Neural cell (in vitro differentiated cells): ENCODE data around the gene CAPN14. TPM values are rescaled to one million over a fixed set of nuclear protein-coding genes. Genes with fewer than 3 reads are reported as not detected.

Source experiments
- H2AFZ ChIP-seq: fragments of 200-600, 300-800 bp; sonication (generic), shearing (Covaris generic); 2 replicates; pipeline ENCODE4 v1.6.0; 2014; ENCODE audit warnings: low read depth, mild to moderate bottlenecking, antibody characterized with exemption, low read length, moderate library complexity
- H3F3A ChIP-seq: fragments of 200-600 bp; shearing (Covaris generic); 2 replicates; pipeline ENCODE4 v1.6.1; 2016; ENCODE audit warnings: mild to moderate bottlenecking, moderate library complexity, mixed read lengths, antibody characterized with exemption, low read length; ENCODE audit not compliant: insufficient read depth, poor library complexity, severe bottlenecking
- H3K27ac ChIP-seq: fragments of 200-600, 300-800 bp; sonication (generic), shearing (Covaris generic); 2 replicates; pipeline ENCODE4 v1.5.1; 2014; ENCODE audit warnings: mild to moderate bottlenecking, low read length, moderate library complexity
- H3K27me3 ChIP-seq: fragments of 300-800, 200-600 bp; sonication (generic), shearing (Covaris generic); 2 replicates; pipeline ENCODE4 v1.6.0; 2014; ENCODE audit warnings: mild to moderate bottlenecking, low read depth, low read length, moderate library complexity; ENCODE audit not compliant: insufficient read depth
- H3K36me3 ChIP-seq: fragments of 300-800, 200-600 bp; sonication (generic), shearing (Covaris generic); 2 replicates; pipeline ENCODE4 v1.5.1; 2014; ENCODE audit warnings: mild to moderate bottlenecking, antibody characterized with exemption, low read length, moderate library complexity; ENCODE audit not compliant: insufficient read depth
- H3K4me2 ChIP-seq: fragments of 300-800, 200-600 bp; sonication (generic), shearing (Covaris generic); 2 replicates; pipeline ENCODE4 v1.6.0; 2014; ENCODE audit warnings: mild to moderate bottlenecking, low read length
- H3K4me3 ChIP-seq: fragments of 300-800, 200-600 bp; sonication (generic), shearing (Covaris generic); 2 replicates; pipeline ENCODE4 v1.5.1; 2014; ENCODE audit warnings: mild to moderate bottlenecking, low read length, moderate library complexity
- H3K79me2 ChIP-seq: fragments of 200-600 bp; shearing (Covaris generic); replicated peaks from 2 replicates; pipeline ENCODE4 v1.6.0; 2014; ENCODE audit warnings: mild to moderate bottlenecking, low read length, moderate library complexity; ENCODE audit not compliant: insufficient read depth
- H3K9ac ChIP-seq: fragments of 300-800, 200-600 bp; sonication (generic), shearing (Covaris generic); 2 replicates; pipeline ENCODE4 v1.6.1; 2016; ENCODE audit warnings: mild to moderate bottlenecking, low read length, mixed read lengths
- H3K9me2 ChIP-seq: fragments of 200-600 bp; shearing (Covaris generic); 2 replicates; pipeline ENCODE4 v1.6.1; 2016; ENCODE audit warnings: mild to moderate bottlenecking, low read length, mixed read lengths; ENCODE audit not compliant: insufficient read depth
- H3K9me3 ChIP-seq: fragments of 200-600, 300-800 bp; sonication (generic), shearing (Covaris generic); 2 replicates; pipeline ENCODE4 v1.6.1; 2016; ENCODE audit warnings: mild to moderate bottlenecking, mixed run types, low read length, moderate library complexity, mixed read lengths
- H4K20me1 ChIP-seq: fragments of 200-600 bp; shearing (Covaris generic); 2 replicates; pipeline ENCODE4 v1.6.1; 2016; ENCODE audit warnings: mild to moderate bottlenecking, mixed run types; ENCODE audit not compliant: insufficient read depth
- EP300 ChIP-seq: fragments of 450-650 bp; conservative IDR thresholded peaks from 2 replicates; pipeline ENCODE4 v1.6.1; 2014; ENCODE audit warnings: antibody characterized with exemption, mild to moderate bottlenecking, moderate library complexity; ENCODE audit not compliant: poor library complexity, severe bottlenecking
- EZH2 ChIP-seq: fragments of 200-600, 300-800 bp; shearing (Covaris generic), sonication (generic); IDR thresholded peaks from 2 replicates; pipeline ENCODE4 v1.6.1; 2014; ENCODE audit warnings: antibody characterized with exemption, low read length, borderline replicate concordance, mild to moderate bottlenecking; ENCODE audit not compliant: insufficient read depth, poor library complexity, severe bottlenecking
- MXI1 ChIP-seq: fragments of 450-650 bp; conservative IDR thresholded peaks from 2 replicates; pipeline ENCODE4 v1.6.1; 2014; ENCODE audit warnings: antibody characterized with exemption, mild to moderate bottlenecking; ENCODE audit not compliant: poor library complexity, severe bottlenecking
- POLR2AphosphoS5 ChIP-seq: IDR thresholded peaks from 2 replicates; pipeline ENCODE4 v1.6.1; 2012
- RAD21 ChIP-seq: fragments of 450-650 bp; conservative IDR thresholded peaks from 2 replicates; pipeline ENCODE4 v1.6.1; 2014; ENCODE audit warnings: antibody characterized with exemption, mild to moderate bottlenecking, moderate library complexity
- REST ChIP-seq: IDR thresholded peaks from 2 replicates; pipeline ENCODE4 v1.6.1; 2012; ENCODE audit warnings: borderline replicate concordance
- SMC3 ChIP-seq: fragments of 450-650 bp; conservative IDR thresholded peaks from 2 replicates; pipeline ENCODE4 v1.6.1; 2014; ENCODE audit warnings: antibody characterized with exemption, mild to moderate bottlenecking, moderate library complexity; ENCODE audit not compliant: poor library complexity
- TAF1 ChIP-seq: IDR thresholded peaks from 2 replicates; pipeline ENCODE4 v1.6.1; 2012; ENCODE audit warnings: low read depth
- polyA plus RNA-seq: library from polyadenylated mRNA; depleted of rRNA; stranded (reverse); fragments of >200 nt; gene quantifications from 2 replicates; pipeline ENCODE4 v1.2.3, GENCODE V29; 2014
- TF ChIP-seq, protein P1 (sequence below): fragments of 450-650 bp; IDR thresholded peaks from 2 replicates; pipeline ENCODE4 v1.5.1; 2014; ENCODE audit warnings: antibody characterized with exemption, mild to moderate bottlenecking, moderate library complexity; ENCODE audit not compliant: poor library complexity, severe bottlenecking

Gene CAPN14
- polyA plus RNA-seq, 1 donor from 2014 or later = 2.1 TPM

GRCh38 chr2:31251851-31252250, 34.5 kb upstream of the CAPN14 start:
- no peaks in the 10 kb centered on the region for H3K27me3 ChIP-seq
- TF ChIP-seq TAF1 (no peak), EZH2 (no peak), RAD21 (no peak), POLR2AphosphoS5 (no peak), MXI1 (no peak), REST (no peak), EP300 (no peak), SMC3 (no peak)
- TF ChIP-seq, protein P1, sequence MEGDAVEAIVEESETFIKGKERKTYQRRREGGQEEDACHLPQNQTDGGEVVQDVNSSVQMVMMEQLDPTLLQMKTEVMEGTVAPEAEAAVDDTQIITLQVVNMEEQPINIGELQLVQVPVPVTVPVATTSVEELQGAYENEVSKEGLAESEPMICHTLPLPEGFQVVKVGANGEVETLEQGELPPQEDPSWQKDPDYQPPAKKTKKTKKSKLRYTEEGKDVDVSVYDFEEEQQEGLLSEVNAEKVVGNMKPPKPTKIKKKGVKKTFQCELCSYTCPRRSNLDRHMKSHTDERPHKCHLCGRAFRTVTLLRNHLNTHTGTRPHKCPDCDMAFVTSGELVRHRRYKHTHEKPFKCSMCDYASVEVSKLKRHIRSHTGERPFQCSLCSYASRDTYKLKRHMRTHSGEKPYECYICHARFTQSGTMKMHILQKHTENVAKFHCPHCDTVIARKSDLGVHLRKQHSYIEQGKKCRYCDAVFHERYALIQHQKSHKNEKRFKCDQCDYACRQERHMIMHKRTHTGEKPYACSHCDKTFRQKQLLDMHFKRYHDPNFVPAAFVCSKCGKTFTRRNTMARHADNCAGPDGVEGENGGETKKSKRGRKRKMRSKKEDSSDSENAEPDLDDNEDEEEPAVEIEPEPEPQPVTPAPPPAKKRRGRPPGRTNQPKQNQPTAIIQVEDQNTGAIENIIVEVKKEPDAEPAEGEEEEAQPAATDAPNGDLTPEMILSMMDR = no peak
- H3K9ac ChIP-seq = no peak overlapping the region
- no peaks in the 10 kb centered on the region for H3K79me2 ChIP-seq
- no peak overlapping the region for H3K27ac ChIP-seq
- no peak overlapping the region for H3K4me2 ChIP-seq
- no peaks in the 10 kb centered on the region for H3F3A ChIP-seq
- no peaks in the 10 kb centered on the region for H4K20me1 ChIP-seq
- no peak overlapping the region for H3K4me3 ChIP-seq
- no peaks in the 10 kb centered on the region for H3K9me2 ChIP-seq
- no peaks in the 10 kb centered on the region for H3K9me3 ChIP-seq
- no peak overlapping the region for H2AFZ ChIP-seq
- H3K36me3 ChIP-seq = no peaks in the 10 kb centered on the region

GRCh38 chr2:31251018-31251417, 33.7 kb upstream of the CAPN14 start:
- Histone ChIP-seq H3K36me3 (no peaks in the 10 kb centered on the region), H3K9me2 (no peaks in the 10 kb centered on the region), H3K27me3 (no peaks in the 10 kb centered on the region), H3K4me3 (no peak overlapping the region), H3K79me2 (no peaks in the 10 kb centered on the region), H3K27ac (no peak overlapping the region), H4K20me1 (no peaks in the 10 kb centered on the region), H3K9me3 (no peaks in the 10 kb centered on the region), H3K9ac (no peak overlapping the region), H3F3A (no peaks in the 10 kb centered on the region), H2AFZ (no peak overlapping the region), H3K4me2 (no peak overlapping the region)
- TF ChIP-seq RAD21 (no peak), REST (no peak), EP300 (no peak), POLR2AphosphoS5 (no peak)
- TF ChIP-seq, protein P1 = no peak
